Activated CD8-positive, alpha-beta memory T cell treated with anti-CD3 and anti-CD28 coated beads, Interleukin-2, amount 50 U/mL, for 4 hours (primary cell): ENCODE measurements around the gene INPP5A.

Experiments used
- DNase-seq: peaks from one replicate; pipeline ENCODE4 v3.0.0-alpha.2; 2020

Gene INPP5A

DNA sequence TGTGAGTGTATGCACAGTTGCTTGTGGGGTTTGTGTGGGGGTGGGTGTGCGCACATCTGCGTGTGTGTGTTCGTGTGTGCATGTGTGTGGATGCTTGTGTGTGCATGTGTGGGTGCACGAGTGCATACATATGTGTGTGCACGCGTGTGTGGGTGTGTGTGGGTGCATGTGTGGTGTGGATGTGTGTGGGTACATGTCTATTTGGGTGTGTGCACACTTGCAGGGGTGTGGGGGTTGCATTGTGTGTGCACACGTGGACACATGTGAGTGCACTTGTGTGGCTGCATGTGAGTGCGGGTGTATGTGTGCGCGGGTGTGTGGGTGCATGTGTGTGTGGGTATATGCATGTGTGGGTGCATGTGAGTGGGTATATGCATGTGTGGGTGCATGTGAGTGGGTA, 174.7 kb downstream of the INPP5A start:
- DNase-seq = no peak

DNA sequence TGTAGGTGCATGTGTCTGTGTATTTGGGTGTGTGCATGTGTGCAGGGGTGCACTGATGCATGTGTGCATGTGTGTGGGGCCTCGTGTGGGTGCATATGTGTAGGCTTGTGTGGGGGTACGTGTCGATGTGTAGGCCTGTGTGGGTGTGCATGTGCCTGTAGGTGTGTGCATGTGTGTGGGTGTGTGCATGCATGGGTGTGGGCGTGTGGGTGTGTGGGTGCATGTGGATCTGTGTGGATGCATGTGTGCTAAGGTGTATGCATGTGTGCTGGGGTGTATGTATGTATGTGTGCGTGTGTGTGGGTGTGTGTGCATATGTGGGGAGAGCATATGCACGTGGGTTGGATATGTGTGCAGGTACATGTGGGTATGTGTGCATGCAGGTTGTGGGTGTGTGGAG, 175.2 kb downstream of the INPP5A start:
- DNase-seq = no peak

DNA sequence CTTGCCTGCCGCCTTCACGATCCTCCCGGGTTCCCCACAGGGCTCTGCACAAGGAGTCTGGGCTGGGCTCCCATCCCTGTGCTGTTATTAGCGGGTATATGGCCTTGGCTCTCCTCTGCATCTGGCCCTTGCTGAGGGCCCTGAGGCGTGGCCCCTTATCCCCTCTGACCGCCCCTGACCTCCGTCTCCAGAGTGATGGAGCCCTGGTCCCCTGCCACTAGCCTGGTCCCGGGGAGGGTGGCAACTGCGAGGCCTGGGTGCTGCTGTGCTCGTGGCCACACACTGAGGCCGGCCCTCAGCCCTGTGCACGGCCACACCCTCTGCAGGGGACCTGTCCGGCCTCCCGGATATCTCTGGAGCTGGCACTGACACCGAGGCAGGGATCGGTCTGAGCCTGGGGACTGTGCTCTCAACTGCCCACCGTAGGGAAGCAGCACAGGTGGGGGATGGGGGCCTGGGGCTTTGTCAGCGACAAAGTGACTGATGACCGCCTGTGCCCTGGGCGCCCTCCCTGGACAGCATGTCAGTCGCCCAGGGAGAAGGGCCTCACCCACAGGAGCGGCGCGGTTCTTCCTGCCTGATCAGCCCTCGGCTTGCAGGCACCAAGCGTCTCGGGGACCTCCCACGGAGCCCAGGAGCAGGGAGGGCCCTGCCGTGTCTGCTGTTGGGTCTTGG, 176.0 kb downstream of the INPP5A start:
- no peak for DNase-seq

DNA sequence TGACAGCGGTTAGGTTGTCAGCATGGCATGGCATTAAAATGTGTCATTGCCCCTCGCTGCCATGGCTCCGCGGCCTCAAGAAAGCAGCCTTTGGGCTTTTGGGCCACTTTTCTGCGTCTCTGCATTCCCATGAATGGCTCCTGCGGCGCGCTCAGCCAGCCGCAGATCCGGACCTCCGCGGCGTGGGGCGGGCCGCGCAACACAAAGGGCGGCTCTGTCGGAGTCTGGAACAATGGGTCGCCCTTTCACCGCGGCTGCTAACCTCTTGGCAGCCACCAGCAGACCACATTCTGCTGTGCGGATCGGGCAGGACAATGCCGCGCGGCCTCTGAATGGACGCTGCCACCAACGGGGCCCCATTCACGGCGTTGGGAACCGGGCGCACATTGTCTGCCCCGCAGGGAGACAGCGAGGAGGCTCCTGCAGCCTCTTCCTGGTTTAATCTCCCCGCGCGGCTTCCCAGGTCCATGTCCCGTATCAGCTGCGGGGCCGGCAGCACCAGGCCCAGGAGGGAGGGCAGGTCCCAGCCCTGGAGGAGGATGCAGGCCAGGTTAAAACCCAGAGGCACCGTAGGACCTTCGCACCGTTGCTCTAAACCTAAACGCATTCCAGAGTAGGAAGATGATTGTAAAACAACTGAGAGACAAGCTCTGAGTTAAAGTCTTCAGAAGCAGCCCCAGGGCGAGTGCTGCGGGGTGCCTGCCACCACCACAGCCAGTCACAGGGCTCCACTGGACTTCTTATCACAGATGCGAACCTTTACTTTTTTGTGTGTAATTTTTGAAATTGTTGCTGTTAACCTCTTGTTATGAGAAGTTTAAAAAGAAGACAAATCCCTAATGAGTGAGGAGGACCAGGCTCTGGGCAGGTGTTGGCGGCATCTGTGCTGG, 176.8 kb downstream of the INPP5A start:
- no peak for DNase-seq

DNA sequence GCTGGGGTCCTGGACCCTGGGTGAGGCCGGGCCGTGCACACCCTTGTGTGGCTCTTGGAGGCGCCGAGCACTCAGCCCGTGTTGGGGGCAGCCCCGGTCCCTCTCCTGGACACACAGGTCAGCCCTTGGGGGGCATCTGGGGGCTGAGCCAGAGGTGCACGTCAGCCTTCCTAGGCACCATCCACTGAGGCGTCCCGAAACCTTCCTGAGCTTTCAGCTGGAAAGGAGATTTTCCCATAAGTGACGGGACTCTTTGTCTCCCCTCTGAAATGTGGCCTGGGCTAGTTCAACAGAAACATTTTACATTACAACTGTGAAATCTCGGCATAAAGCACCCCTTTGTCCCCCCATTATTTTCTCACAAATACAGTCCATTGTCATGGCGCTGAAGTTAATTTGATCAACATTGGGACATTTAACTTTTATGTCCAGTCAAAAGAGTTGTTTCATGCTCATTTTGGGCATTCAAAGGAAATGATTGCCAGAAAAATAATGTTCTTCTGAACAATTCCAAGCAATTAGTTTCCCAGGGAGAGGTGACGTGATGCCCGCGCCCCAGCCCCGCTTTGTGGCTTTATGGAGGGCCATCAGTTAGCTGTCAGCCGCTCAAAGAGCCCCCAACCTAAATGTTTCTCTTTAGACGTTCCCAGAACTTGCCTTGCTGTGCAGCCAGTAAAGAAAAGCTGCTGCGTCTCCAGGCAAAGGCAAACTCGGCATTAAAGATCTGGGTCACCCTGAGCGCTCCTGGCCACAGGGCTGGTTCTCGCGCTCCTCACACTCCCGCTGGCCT, 177.6 kb downstream of the INPP5A start:
- DNase-seq = no peak

DNA sequence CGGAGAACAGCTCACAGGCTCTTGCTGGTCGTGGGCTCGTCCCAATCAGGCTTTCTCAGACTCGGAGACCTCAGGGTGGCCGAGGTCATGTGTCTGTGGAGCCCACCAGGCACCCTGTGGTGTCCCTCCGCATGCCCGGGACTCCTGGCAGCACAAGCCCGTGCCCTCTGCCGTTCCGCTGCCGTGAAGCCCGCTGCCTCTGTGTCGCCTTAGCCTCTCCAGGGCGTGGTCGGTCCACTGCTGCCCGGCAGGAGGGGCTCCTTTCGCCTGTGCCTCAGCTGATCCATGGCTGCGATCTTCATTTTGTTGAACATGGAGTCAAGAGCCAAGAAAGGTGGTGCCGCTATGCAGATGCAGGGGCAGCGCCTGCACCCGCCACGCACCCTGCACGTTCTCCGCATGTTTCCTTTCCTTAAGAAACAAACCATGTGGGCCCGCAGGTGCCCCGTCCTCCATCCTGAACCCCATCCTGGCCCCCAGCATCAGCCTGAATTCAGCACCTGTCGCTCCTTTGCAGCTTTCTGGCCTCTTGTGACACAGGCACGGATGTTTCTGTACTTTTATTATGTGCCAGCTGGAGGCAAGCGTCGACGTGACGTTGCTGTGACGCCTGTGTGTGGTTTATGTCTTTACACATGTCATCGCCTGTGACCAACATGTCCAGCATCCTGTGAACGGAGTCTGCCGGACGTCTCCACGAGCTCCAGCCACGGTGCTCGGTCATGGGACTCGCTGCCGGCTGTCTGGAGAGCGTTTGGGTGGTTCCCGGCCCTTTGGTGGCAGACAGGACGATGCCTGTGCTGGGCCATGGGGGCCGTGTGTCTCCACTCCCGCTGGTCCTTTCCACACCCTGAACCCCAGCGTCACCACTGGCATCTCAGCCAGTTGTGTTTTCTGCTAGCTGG, 178.4 kb downstream of the INPP5A start:
- no peak for DNase-seq

DNA sequence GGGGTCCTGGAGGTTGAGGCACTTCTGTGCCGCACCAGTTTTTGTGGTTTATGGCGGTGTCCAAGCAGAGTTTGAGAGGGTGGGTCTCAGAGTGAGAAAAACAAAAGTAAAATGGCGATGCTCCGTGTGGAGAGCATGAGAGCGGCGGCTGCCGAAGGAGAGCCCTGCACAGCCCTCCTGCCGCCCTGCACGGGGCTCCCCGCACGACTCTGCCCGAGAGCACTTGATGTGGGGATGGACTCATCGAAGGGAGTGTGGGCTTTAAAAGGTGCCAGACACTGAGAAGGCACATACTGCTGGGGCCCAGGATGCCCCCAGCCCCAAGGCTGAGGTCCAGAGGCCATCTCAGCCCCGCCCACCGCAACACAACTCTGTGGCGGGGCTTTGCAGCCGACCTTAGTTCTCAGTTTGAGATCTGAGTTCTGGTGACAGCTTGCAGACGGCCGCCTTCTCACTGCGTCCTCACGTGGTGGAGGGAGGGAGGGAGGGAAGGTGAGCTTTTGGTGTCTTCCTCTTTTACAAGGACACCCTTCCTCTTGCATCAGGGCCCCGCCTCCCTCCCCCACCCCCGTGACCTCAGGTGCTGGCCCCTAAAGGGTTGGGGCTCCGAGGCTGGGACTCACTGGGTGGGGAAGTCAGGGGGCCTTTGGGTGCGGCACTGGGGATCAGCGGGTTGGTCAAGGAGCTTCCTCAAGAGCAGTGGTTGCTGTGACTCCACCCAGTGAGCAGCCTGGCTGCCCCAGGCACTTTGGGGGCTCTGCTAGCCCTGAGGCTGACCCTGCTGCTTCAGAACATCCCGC, 179.3 kb downstream of the INPP5A start:
- DNase-seq = no peak

DNA sequence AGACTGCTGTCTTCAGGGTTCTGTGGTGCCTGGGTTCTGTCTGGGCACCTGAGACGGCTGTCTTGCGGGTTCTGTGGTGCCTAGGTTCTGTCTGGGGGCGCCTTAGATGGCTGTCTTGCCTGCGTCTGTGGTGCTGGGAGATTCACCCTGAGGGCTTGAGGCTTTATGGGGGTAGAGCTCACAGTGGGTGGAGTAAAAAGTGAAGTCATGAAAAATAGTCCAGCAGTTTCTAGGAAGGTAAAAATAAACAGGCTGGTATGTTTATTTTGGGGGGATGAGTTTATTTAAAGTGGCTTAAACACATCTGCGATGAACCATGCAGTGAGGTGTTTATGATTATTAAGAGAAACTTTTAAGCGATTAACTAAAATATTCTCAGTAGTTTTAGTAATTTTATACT, 184.1 kb downstream of the INPP5A start:
- no peak for DNase-seq

DNA sequence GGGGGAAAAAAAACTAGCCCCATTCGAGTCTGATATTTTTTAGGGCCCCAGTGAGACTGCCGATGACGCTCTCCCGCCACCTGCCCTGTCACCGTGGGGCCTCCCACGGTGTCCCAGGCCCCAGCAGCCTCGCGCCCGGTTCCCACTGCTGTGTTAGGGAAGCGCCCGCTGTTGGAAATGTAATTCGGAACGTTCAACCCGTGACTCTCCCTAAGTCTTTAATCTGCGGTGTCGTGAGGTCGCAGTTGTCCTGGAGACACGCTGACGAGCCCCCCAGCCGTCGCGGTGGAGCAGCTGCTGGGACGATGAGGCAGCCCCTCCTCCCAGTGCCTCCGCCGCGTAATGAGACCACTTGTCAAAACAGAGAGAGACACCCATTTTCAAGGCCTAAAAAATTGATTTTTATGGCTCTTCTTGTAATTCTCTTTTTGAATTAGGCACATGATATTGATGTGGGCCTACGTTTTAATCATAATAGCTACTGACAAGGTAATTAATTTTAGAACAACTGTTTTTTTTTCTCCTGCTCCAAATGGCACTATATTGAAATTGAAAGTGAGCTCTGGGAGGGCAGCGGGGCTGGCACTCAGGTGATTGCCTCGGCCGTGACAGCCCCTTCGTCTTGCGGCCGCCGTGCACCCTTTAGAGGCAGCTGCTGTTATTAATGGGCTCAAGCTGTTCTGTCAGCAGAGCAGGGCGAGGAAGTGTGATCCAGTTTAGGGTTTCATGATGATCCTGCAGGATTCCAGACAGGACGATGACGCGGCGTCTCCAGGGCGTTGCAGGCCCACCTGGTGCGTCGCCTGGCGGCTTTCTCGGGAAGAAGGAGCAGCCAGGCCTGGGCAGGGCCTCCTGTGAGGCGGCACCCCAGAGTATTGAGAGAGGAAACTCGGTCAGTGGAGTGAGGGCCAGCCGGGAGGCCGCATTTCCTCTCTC, 185.1 kb downstream of the INPP5A start:
- DNase-seq = no peak

DNA sequence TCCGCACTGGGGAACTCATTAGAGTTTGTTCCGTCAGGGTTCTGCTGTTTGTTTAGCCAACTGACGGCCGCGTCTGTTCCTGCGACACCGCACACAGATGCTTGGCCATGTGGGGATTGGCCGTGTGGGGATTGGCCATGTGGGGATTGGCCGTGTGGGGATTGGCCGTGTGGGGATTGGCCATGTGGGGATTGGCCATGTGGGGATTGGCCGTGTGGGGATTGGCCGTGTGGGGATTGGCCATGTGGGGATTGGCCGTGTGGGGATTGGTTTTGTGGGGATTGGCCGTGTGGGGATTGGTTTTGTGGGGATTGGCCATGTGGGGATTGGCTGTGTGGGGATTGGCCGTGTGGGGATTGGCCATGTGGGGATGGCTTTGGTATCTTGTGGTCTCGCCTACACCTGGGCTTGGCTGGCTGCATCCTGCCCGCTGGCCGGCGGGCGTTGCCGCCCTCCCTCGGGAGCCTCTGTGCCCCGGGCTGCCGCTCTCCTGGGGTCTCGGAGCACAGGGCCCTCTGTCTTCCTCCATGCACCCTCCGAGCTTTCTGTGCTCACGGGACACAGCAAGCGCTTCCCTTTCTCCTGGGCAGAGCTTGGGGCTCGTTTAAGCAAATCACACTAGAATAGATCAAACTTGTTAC, 185.9 kb downstream of the INPP5A start:
- DNase-seq = no peak

DNA sequence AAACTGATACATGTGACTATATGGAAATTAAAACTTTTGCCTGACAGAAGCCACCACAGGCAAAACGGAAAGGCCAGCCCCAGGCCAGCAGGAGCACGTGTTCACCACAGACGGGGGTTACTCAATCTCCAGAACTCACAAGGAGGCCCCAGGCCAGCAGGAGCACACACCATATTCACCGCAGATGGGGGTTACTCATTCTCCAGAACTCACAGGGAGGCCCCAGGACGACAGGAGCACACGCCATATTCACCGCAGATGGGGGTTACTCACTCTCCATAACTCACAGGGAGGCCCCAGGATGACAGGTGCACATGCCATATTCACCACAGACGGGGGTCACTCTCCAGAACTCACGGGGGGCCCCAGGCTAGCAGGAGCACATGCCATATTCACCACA, 186.9 kb downstream of the INPP5A start:
- DNase-seq = no peak

DNA sequence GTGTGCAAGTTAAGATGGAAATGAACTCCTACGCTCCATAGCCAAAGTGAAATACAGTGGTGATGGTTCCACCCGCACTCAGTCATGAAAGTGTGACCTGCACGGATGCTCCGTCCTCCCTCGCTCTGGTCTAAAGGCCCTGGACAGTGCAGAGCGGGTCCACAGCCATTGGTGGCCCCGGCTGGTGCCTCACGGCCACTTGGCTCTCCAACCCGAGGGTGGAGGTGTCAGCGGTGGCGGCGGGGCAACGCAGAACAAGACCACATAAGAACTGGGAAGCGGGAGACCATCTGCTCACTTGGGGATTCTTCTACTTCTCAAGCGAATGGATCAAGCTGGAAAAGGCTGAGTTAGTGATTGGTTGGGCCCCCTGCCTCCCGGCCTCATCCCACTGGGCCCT, 187.6 kb downstream of the INPP5A start:
- DNase-seq = no peak

DNA sequence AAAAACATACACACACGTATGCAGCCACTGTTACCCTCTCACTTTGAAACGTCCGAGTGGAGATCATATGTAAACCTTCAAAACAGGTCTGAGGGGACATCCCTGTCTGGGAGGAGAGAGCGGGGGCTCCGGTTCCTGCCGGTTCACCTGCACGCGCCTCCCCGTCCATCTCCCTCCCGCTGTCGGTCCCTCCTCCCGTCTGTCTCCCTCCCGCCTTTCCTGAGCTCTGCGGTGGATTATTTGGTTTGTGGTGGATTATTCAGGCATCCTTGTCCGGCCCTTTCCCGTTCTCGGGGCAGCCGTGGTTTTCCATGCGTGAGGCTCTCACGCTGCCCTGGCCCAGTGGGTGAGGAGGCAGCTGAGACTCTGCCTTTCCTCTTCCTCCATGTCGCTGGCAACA, 188.6 kb downstream of the INPP5A start:
- no peak for DNase-seq

DNA sequence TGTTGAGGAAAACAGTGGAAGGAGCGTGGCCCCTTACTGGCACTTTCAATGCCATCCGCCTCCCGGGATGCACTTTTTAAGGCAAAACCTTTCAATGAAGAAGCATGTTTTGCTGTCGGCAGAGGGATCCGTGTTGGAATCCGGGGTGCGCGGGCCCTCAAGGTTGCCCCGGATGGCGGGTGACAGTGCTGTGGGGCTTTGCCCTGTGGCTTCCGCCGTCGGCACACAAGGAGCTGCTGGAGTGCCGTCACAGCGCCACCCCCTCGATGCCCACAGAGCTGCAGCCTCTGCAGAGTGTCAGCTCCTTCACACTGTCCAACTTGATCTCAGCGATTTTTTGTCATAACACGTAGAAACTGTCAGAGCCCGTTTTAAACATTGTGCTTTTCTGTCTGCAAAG, 189.4 kb downstream of the INPP5A start:
- DNase-seq = no peak

DNA sequence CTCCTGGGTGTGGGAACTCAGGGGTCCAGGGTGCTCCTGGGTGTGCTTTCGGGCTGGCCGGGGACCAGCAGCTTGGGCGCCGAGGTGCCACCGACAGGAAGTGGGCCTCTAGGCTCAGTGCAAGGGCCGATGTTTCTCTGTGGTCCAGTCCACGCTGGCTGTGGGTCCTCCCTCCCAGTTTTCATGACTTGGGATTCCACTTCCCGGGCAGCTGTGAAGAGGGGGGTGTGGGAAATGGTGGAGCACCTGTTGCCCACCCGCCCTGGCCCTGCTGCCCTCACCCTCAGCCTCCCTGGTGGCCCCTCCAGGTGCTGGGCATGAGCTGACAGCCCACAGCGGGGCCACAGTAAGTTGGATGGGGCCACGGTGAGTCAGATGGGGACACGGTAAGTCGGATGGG, 189.8 kb downstream of the INPP5A start:
- DNase-seq = no peak

DNA sequence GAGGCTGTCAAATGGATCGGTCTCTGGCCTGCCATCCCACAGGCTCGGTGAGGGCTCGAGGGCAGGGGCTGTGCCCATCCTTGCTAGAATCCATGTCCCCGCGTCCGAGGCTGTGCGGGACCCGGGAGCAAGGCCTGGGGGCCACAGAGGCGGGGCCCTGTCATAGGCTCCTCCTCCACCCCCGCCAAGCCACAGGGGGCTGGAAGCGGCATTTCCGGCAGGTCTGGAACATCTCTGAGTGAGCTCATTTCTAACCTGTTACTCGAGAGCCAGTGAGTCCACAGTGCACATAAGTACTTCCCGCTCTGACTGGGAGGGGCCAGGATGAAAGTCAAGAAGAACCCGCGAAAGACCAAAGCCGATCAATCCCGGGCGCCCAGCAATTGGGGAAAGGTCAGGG, 190.7 kb downstream of the INPP5A start:
- no peak for DNase-seq

DNA sequence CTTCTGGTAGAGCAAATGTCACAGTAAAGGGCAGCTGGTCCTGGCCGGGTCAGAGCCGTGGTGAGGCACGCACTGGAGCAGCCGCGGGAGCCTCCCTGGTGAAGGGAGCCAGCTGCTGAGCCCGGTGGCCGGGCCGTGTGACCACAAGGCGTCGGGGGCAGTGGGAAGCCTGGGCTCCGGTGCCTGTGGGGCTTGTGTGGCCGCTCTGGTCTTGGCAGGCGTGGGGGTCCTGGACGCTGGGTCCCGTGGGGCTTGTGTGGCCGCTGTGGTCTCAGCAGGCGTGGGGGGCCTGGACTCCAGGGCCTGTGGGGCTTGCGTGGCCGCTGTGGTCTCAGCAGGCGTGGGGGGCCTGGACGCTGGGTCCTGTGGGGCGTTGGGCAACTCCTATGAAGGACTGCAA, 191.2 kb downstream of the INPP5A start:
- DNase-seq = no peak

DNA sequence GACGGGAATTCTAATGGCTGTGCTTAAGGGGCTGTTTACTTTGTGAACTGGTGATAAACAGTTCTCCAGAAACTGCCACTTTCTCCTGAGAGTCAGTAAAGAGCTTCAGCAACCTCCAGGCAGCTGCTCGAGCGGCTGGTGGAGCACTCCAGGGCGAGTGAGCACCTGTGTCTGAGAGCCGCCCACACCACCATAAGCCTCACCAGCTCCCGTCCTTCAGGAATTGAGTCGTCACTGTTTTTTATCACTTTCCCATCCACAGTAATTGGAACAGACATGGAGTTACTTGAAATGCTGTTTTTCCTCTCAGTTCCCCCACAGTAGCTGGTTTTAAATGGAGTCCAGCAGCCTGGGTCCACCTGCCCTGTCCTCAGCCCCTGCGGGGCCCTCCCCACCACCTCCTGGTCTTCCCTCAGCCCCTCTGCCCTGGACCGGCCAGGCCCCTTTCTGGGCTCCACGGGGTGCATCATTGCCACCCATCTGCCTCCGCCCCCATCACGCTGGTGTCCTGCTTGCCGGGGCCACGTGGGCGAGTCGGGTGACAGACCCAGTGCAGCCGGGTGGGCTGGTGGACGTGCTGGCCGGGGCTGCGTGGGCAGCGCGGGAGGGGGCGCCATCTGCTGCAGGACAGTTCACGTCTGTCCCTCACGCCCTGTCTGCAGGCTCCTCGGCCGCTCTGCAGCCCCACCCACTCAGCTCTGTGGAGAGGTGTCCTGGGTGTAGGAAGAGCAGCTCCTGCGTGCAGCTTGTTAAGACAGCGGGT, 192.4 kb downstream of the INPP5A start:
- no peak for DNase-seq

DNA sequence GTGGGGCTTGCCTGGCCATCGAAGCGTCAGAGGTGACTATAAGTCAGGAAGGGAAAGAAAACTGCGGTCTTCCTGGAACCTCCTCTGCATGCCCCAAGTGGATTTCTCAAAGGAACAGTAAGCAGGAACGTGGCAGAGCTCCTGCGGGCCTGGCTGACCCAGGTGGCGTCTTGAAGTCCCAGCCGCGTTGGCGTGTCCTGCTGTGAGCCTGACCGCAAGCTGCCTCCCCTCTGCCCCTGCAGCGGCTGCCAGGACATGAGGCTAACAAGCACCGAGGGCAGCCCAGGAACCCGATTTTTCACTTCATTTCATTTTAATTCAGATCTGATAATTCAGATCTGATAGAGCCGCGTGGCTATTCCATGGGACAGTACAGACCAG, 193.0 kb downstream of the INPP5A start:
- no peak for DNase-seq
